ENCODE results near the gene GCLC. TPM values are rescaled to one million over a fixed set of nuclear protein-coding genes. Genes with fewer than 3 reads are reported as not detected.

GCLC gene
- total RNA-seq, 1 experiment from 2014 or later = 37.2 TPM

DNA sequence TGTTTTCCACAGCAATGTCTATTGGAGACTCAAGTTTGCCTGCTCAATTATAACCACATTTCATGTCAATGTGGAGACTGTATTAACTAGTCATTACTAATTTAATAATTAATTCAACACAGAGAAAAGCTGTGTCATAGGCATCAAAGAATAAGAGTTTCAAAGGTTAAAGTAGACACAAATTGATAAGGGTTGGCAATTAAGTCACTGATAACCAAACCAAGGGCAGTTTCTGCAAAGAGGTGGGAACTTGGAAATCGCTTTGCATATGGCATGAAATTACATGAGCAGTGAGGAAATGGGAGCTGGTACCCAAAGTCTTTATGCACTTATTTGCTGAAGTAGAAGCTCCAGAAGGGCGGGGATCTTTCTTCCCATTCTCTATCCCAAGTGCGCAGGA lies 34.2 kb downstream of the GCLC start:
- no peaks in the 10 kb centered on the region for H3K4me1 ChIP-seq (ENCODE audit: control insufficient read depth, insufficient read depth, low read length)
- no peak overlapping the region for H3K4me3 ChIP-seq (ENCODE audit: low read depth in 2 of 2, low read length in 2 of 2)
- intact Hi-C loops (cut with micrococcal nuclease; ENCODE audit: unreplicated experiment) = no loop called here
- CTCF ChIA-PET = no interaction called here
- BruUV-seq (replicated peaks) = no TSS peak
- TF ChIP-seq REST (IDR thresholded peaks at IDR 0.05; ENCODE audit: insufficient read depth in 1 of 2, low read depth in 2 of 2, low read length in 1 of 2) (no peak), POLR2AphosphoS5 (IDR thresholded peaks at IDR 0.05; ENCODE audit: low read depth, low read length) (no peak), TCF7L2 (IDR thresholded peaks at IDR 0.05; ENCODE audit: low read depth, low read length) (no peak), SIN3A (IDR thresholded peaks at IDR 0.05; ENCODE audit: borderline replicate concordance, insufficient read depth, low read depth, low read length) (no peak)
- TF ChIP-seq, protein P1, sequence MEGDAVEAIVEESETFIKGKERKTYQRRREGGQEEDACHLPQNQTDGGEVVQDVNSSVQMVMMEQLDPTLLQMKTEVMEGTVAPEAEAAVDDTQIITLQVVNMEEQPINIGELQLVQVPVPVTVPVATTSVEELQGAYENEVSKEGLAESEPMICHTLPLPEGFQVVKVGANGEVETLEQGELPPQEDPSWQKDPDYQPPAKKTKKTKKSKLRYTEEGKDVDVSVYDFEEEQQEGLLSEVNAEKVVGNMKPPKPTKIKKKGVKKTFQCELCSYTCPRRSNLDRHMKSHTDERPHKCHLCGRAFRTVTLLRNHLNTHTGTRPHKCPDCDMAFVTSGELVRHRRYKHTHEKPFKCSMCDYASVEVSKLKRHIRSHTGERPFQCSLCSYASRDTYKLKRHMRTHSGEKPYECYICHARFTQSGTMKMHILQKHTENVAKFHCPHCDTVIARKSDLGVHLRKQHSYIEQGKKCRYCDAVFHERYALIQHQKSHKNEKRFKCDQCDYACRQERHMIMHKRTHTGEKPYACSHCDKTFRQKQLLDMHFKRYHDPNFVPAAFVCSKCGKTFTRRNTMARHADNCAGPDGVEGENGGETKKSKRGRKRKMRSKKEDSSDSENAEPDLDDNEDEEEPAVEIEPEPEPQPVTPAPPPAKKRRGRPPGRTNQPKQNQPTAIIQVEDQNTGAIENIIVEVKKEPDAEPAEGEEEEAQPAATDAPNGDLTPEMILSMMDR (IDR thresholded peaks at IDR 0.05) = no peak
- in situ Hi-C loops (cut with HindIII; ENCODE audit: low pct_unique_long_range_greater_than_20kb, low sequenced_read_pairs) = no loop called here
- ATAC-seq (no peak), DNase-seq (ENCODE audit: low read depth, low spot score) (no peak)
- no peak overlapping the region for H3K27ac ChIP-seq (ENCODE audit: low read length)
- POLR2A ChIA-PET = interaction anchor here (0.6 kb wide), 1 partner anchor 13 kb away, joined by 4 read pairs; no protein-coding TSS in a partner anchor
- H3K36me3 ChIP-seq (ENCODE audit: control insufficient read depth, insufficient read depth, low read length) = peaks cover 6% of the 10 kb centered on the region; the same call in 1 of the 2 replicates
- H3K9me3 ChIP-seq (ENCODE audit: control insufficient read depth, insufficient read depth, low read depth, low read length) = no peaks in the 10 kb centered on the region
- no peaks in the 10 kb centered on the region for H3K27me3 ChIP-seq (ENCODE audit: control insufficient read depth, insufficient read depth, low read length)

DNA sequence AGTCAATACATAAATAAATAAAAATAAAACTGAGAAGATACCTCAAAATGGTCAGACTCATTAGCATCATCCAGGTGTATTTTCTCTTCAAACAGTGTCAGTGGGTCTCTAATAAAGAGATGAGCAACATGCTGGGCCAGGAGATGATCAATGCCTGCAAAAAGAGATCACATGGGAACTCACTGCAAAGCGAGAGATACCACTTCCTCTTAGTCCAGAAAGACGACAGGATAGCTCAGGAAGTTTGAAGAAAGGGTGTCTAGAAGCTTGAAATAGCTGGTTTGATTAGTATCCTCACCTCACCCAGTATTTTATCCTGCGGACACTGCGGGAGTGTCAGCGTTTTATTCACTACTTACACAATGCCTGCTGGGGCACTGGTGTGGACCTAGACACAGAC lies 38.0 kb downstream of the GCLC start:
- H3K27ac ChIP-seq (ENCODE audit: low read length) = no peak overlapping the region
- H3K4me1 ChIP-seq (ENCODE audit: control insufficient read depth, insufficient read depth, low read length) = no peaks in the 10 kb centered on the region
- in situ Hi-C loops (cut with HindIII; ENCODE audit: low pct_unique_long_range_greater_than_20kb, low sequenced_read_pairs) = no loop called here
- no TSS peak for BruUV-seq (replicated peaks)
- no peaks in the 10 kb centered on the region for H3K27me3 ChIP-seq (ENCODE audit: control insufficient read depth, insufficient read depth, low read length)
- no peaks in the 10 kb centered on the region for H3K9me3 ChIP-seq (ENCODE audit: control insufficient read depth, insufficient read depth, low read depth, low read length)
- no peak for TF ChIP-seq SIN3A (IDR thresholded peaks at IDR 0.05; ENCODE audit: borderline replicate concordance, insufficient read depth, low read depth, low read length)
- TF ChIP-seq TCF7L2 (IDR thresholded peaks at IDR 0.05; ENCODE audit: low read depth, low read length) = no peak
- TF ChIP-seq, protein P1 (IDR thresholded peaks at IDR 0.05) = no peak
- TF ChIP-seq REST (IDR thresholded peaks at IDR 0.05; ENCODE audit: insufficient read depth in 1 of 2, low read depth in 2 of 2, low read length in 1 of 2) = no peak
- no peak for TF ChIP-seq POLR2AphosphoS5 (IDR thresholded peaks at IDR 0.05; ENCODE audit: low read depth, low read length)
- ChIA-PET CTCF (no interaction called here), POLR2A (no interaction called here)
- intact Hi-C loops (cut with micrococcal nuclease; ENCODE audit: unreplicated experiment) = no loop called here
- peaks cover 6% of the 10 kb centered on the region for H3K36me3 ChIP-seq (ENCODE audit: control insufficient read depth, insufficient read depth, low read length)
- no peak overlapping the region for H3K4me3 ChIP-seq (ENCODE audit: low read depth in 2 of 2, low read length in 2 of 2)
- ATAC-seq = no peak
- no peak for DNase-seq (ENCODE audit: low read depth, low spot score)

All from Panc1 (cell line).